ENCODE results near the gene SCAPER. TPM values are rescaled to one million over a fixed set of nuclear protein-coding genes. Genes with fewer than 3 reads are reported as not detected.

The SCAPER gene
- total RNA-seq, 1 experiment from 2014 or later = 15.3 TPM

GRCh38 chr15:76334438-76335306, 570.5 kb downstream of the SCAPER start:
- CTCF ChIA-PET = interaction anchor here (0.6 to 1.2 kb wide), 3 partner anchors 15 to 145 kb away, joined by 3 to 19 read pairs (median 3); no protein-coding TSS in a partner anchor
- no peaks in the 10 kb centered on the region; the same call in 1 of the 2 replicates for H3K27me3 ChIP-seq (ENCODE audit: control insufficient read depth, insufficient read depth, low read length)
- POLR2A ChIA-PET = no interaction called here
- intact Hi-C loops (cut with micrococcal nuclease; ENCODE audit: unreplicated experiment) = loop anchor here (5.0 kb wide), 1 partner anchor 97 kb away; no protein-coding TSS in a partner anchor
- H3K4me3 ChIP-seq (ENCODE audit: low read depth in 2 of 2, low read length in 2 of 2) = no peak overlapping the region
- no peak overlapping the region for H3K27ac ChIP-seq (ENCODE audit: low read length)
- no peaks in the 10 kb centered on the region for H3K9me3 ChIP-seq (ENCODE audit: control insufficient read depth, insufficient read depth, low read depth, low read length)
- no peaks in the 10 kb centered on the region for H3K4me1 ChIP-seq (ENCODE audit: control insufficient read depth, insufficient read depth, low read length)
- TF ChIP-seq POLR2AphosphoS5 (IDR thresholded peaks at IDR 0.05; ENCODE audit: low read depth, low read length) = no peak
- TF ChIP-seq CTCF (IDR thresholded peaks at IDR 0.05) = no peak
- no peak for TF ChIP-seq TCF7L2 (IDR thresholded peaks at IDR 0.05; ENCODE audit: low read depth, low read length)
- TF ChIP-seq SIN3A (IDR thresholded peaks at IDR 0.05; ENCODE audit: borderline replicate concordance, insufficient read depth, low read depth, low read length) = no peak
- TF ChIP-seq REST (IDR thresholded peaks at IDR 0.05; ENCODE audit: insufficient read depth in 1 of 2, low read depth in 2 of 2, low read length in 1 of 2) = no peak
- BruUV-seq (replicated peaks) = no TSS peak
- peaks cover 3% of the 10 kb centered on the region; the same call in 1 of the 2 replicates for H3K36me3 ChIP-seq (ENCODE audit: control insufficient read depth, insufficient read depth, low read length)
- in situ Hi-C loops (cut with HindIII; ENCODE audit: low pct_unique_long_range_greater_than_20kb, low sequenced_read_pairs) = no loop called here
- no peak for ATAC-seq
- no peak for DNase-seq (ENCODE audit: low read depth, low spot score)

- ATAC-seq (peak; percentile 60), DNase-seq (ENCODE audit: low read depth, low spot score) (no peak)
- intact Hi-C loops (cut with micrococcal nuclease; ENCODE audit: unreplicated experiment) = loop anchor here (5.0 kb wide), 1 partner anchor 97 kb away; no protein-coding TSS in a partner anchor
- TF ChIP-seq CTCF (IDR thresholded peaks at IDR 0.05) (peak; percentile 71), TCF7L2 (IDR thresholded peaks at IDR 0.05; ENCODE audit: low read depth, low read length) (no peak)
- Histone ChIP-seq H3K27me3 (ENCODE audit: control insufficient read depth, insufficient read depth, low read length) (no peaks in the 10 kb centered on the region), H3K9me3 (ENCODE audit: control insufficient read depth, insufficient read depth, low read depth, low read length) (no peaks in the 10 kb centered on the region), H3K4me3 (ENCODE audit: low read depth in 2 of 2, low read length in 2 of 2) (no peak overlapping the region), H3K4me1 (ENCODE audit: control insufficient read depth, insufficient read depth, low read length) (no peaks in the 10 kb centered on the region), H3K27ac (ENCODE audit: low read length) (no peak overlapping the region), H3K36me3 (ENCODE audit: control insufficient read depth, insufficient read depth, low read length) (peaks cover 3% of the 10 kb centered on the region; the same call in 1 of the 2 replicates)
- ChIA-PET POLR2A (no interaction called here), CTCF (interaction anchor here (1.2 kb wide), 1 partner anchor 144 kb away, joined by 3 read pairs; no protein-coding TSS in a partner anchor)
- no TSS peak for BruUV-seq (replicated peaks)
- in situ Hi-C loops (cut with HindIII; ENCODE audit: low pct_unique_long_range_greater_than_20kb, low sequenced_read_pairs) = no loop called here
Observed at GRCh38 chr15:76333720-76334437, 571.3 kb downstream of the SCAPER start.
